IPS-18c (cell line): Measurements from ENCODE around the gene GIPC2.
"Not testable (repeated sequence)": the region's sequence is repeated elsewhere in the genome, so short reads cannot be mapped to it uniquely, and the experiment has no call there.

Experiments used
- H3K4me3 ChIP-seq: 2 replicates; pipeline ENCODE4 v1.7.0; 2013; ENCODE audit warnings: low read depth, mild to moderate bottlenecking, low read length, moderate library complexity; ENCODE audit not compliant: insufficient read depth
- H3K9me3 ChIP-seq: one replicate; pipeline ENCODE4 v1.6.1; 2013; ENCODE audit warnings: mild to moderate bottlenecking, low read length, moderate library complexity; ENCODE audit not compliant: control insufficient read depth, insufficient read depth

The GIPC2 gene, protein sequence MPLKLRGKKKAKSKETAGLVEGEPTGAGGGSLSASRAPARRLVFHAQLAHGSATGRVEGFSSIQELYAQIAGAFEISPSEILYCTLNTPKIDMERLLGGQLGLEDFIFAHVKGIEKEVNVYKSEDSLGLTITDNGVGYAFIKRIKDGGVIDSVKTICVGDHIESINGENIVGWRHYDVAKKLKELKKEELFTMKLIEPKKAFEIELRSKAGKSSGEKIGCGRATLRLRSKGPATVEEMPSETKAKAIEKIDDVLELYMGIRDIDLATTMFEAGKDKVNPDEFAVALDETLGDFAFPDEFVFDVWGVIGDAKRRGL

GRCh38 chr1:78045926-78046778, at the start of gene GIPC2:
TSS of gene GIPC2 (plus strand) at chr1:78045966. CDS start at chr1:78046095, 129 bp downstream.
- Histone ChIP-seq H3K9me3 (no peaks in the 10 kb centered on the region), H3K4me3 (peak within 1 kb of the TSS; percentile 72)

GRCh38 chr1:77996734-77997133, 49.0 kb upstream of the GIPC2 start:
- H3K9me3 ChIP-seq = no peaks in the 10 kb centered on the region
- no peak overlapping the region for H3K4me3 ChIP-seq

GRCh38 chr1:78000536-78000935, 45.2 kb upstream of the GIPC2 start:
- H3K4me3 ChIP-seq, H3K9me3 ChIP-seq: not testable (repeated sequence)

- no peaks in the 10 kb centered on the region for H3K9me3 ChIP-seq
- no peak overlapping the region for H3K4me3 ChIP-seq
These were observed 42.6 kb upstream of the GIPC2 start for GRCh38 chr1:78003070-78003746.

GRCh38 chr1:78003882-78004718, 41.7 kb upstream of the GIPC2 start:
- no peak overlapping the region for H3K4me3 ChIP-seq
- no peaks in the 10 kb centered on the region for H3K9me3 ChIP-seq

DNA sequence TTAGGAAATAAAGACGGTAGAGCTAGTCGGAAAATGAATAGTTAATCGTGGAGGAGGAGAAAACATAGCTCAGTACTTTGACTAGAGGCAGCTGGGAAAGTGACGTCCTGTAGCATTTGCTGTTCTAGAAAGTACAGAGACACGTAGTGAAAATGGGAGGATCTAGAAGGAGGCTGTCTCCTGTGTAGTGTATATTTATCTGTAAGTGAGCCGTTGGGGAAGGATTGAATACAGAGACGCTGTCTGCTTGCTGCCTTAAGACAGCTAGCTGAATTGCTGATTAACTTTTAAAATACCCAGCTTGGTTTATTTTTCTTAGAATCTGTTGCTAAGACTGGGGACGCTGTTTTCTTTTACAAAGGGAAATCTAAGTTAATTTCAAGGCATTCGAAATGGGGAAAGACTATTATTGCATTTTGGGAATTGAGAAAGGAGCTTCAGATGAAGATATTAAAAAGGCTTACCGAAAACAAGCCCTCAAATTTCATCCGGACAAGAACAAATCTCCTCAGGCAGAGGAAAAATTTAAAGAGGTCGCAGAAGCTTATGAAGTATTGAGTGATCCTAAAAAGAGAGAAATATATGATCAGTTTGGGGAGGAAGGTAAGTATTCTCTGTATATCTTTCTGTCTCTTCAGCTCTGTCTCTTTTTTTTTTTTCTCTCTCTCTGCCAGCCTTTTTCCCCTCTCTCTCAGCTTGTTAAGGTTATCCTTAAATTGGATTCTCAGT, 40.9 kb upstream of the GIPC2 start, which contains the start of gene DNAJB4:
Gene DNAJB4 (plus strand): TSS at position 221 of the 729 bp plus-strand sequence. CDS start 172 bp downstream, at position 393.
- no peaks in the 10 kb centered on the region for H3K9me3 ChIP-seq
- peak within 1 kb of the TSS; percentile 26; the same call in 1 of the 2 replicates for H3K4me3 ChIP-seq

DNA sequence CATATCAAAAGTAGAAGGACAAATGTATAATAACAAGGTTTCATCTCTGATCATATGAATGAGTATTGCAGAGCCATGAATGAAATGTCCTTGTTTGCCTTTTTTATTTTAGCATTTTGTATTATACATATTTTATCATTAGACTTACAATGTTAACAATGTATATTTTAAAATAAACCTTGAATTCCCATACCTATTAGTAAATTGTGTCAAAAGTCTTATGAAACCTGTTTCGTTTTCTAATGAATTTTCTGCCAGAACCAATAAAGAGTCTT, 40.4 kb upstream of the GIPC2 start:
- H3K9me3 ChIP-seq = no peaks in the 10 kb centered on the region
- H3K4me3 ChIP-seq = no peak overlapping the region

DNA sequence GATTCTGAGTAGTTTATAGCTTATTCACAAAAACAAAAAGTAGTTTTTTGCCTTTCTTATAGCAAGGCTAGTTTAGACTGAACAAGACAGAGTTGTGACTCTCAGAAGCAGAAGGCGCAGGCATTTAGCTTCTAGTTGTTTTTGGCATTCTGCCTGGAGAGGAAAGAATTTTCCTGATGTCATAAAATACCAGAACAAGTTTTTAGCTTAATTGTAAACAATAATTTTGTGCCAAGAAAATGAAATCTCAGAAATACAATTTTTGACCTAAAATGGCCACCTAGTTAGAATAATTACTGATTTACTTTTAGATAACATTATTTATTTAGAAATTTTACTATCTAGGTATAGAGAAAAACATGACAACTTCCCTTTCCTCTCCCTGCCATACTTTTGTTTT, 40.0 kb upstream of the GIPC2 start:
- no peak overlapping the region for H3K4me3 ChIP-seq
- no peaks in the 10 kb centered on the region for H3K9me3 ChIP-seq

- H3K4me3 ChIP-seq = no peak overlapping the region
- H3K9me3 ChIP-seq = no peaks in the 10 kb centered on the region
These were observed 39.2 kb upstream of the GIPC2 start for GRCh38 chr1:78006521-78006920.

- Histone ChIP-seq H3K4me3 (no peak overlapping the region), H3K9me3 (no peaks in the 10 kb centered on the region)
These were observed 38.0 kb upstream of the GIPC2 start for GRCh38 chr1:78007677-78008341.

DNA sequence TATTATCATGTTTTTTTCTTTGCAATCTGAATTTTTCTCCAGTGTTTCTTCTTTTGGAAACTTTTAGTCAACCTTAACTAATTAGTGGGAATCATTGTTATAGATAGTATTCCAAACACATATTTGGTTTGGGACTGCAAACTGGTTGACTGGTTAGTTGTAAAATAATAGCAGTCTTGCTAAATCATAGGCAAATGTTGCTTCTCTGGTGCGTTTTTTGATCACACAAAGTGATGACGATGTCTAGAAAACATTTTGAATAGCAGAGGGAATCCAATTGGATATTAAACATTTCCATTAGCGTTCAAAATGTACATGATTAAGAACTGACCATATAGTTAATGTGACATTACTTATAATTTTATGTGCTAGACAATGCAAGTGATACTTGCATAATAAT, 36.5 kb upstream of the GIPC2 start:
- Histone ChIP-seq H3K4me3 (no peak overlapping the region), H3K9me3 (no peaks in the 10 kb centered on the region)

- no peaks in the 10 kb centered on the region for H3K9me3 ChIP-seq
- H3K4me3 ChIP-seq = no peak overlapping the region
These were observed 35.9 kb upstream of the GIPC2 start for GRCh38 chr1:78009836-78010235.

DNA sequence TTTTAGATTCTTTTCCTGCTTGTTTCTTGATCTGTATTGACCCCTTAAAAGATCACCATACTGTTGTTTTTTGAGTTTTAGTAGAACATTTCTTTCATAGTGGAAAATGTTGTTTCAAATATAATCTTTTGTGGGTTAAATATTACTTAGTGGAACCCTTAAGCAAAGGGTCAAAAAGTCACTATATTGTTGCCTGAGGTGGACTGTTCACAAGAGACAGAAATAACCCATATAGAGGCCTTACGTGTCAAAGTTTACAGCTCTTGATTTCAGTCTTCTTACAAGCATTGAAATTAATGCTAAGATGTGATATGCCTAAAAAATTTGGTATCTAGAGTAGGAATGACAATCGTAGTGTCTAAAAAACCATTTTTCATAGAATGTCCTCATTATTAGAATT, 34.7 kb upstream of the GIPC2 start:
- H3K9me3 ChIP-seq = no peaks in the 10 kb centered on the region
- no peak overlapping the region for H3K4me3 ChIP-seq

- Histone ChIP-seq H3K4me3 (no peak overlapping the region), H3K9me3 (no peaks in the 10 kb centered on the region)
These were observed 30.6 kb upstream of the GIPC2 start for GRCh38 chr1:78015148-78015547.

DNA sequence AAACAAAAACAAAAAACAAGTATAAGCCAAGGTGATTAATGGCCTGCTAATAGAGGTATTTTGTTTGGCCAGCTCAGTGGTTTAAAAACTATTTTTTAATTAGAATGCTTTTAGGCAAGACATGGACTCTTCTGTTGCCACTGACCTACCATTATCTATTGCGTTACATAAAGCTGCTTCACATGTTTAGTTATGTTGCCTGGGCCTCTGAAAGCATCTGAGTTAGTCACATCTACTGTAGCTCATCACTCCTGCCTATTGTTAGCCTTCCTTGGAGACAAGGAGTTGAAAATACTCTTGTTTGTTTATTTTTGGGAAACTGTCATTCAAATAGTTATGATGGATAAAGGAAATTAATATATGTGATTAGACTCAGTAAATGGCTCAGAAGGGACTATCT, 26.7 kb upstream of the GIPC2 start:
- Histone ChIP-seq H3K9me3 (peaks cover 5% of the 10 kb centered on the region), H3K4me3 (no peak overlapping the region)

DNA sequence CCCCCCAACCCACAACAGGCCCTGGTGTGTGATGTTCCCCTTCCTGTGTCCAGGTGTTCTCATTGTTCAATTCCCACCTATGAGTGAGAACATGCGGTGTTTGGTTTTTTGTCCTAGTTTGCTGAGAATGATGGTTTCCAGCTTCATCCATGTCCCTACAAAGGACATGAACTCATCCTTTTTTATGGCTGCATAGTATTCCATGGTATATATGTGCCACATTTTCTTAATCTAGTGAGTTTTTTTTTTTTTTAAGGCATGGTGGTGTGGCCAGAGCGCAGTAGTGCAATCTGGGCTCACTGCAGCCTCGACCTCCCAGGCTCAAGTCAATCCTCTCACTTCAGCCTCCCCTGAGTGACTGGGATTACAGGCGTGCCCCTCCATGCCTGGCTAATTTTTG, 24.6 kb upstream of the GIPC2 start:
- not testable (repeated sequence) for H3K9me3 ChIP-seq, H3K4me3 ChIP-seq
